OCI-LY3 (cell line): ENCODE results near the gene MRPS18A.

Experiments
- H2AFZ ChIP-seq: fragments of 200-600, 300-600 bp; shearing (Covaris generic); 2 replicates; pipeline ENCODE4 v1.6.0; 2014; ENCODE audit warnings: antibody characterized with exemption, low read depth, low read length
- H3K27ac ChIP-seq: fragments of 200-600, 300-600 bp; sonication (generic); 2 replicates; pipeline ENCODE4 v1.5.1; 2014; ENCODE audit warnings: mild to moderate bottlenecking, low read length, moderate library complexity, mixed read lengths
- H3K27me3 ChIP-seq: fragments of 200-600, 300-600 bp; sonication (generic); 2 replicates; pipeline ENCODE4 v1.6.1; 2014; ENCODE audit warnings: low read depth, low read length, mixed read lengths
- H3K36me3 ChIP-seq: fragments of 200-600, 300-600 bp; sonication (generic); replicated peaks from 2 replicates; pipeline ENCODE3; 2014; ENCODE audit warnings: low read depth, low read length, mixed read lengths
- H3K4me1 ChIP-seq: fragments of 300-600, 200-600 bp; sonication (generic); 2 replicates; pipeline ENCODE4 v1.6.1; 2014; ENCODE audit warnings: low read length, mixed read lengths
- H3K4me2 ChIP-seq: fragments of 200-600, 300-600 bp; sonication (generic); 2 replicates; pipeline ENCODE4 v1.6.1; 2014; ENCODE audit warnings: low read length, mixed read lengths
- H3K4me3 ChIP-seq: fragments of 300-600, 200-600 bp; sonication (generic); 2 replicates; pipeline ENCODE4 v1.5.1; 2014; ENCODE audit warnings: antibody characterized with exemption, mild to moderate bottlenecking, low read length, moderate library complexity
- H3K79me2 ChIP-seq: fragments of 300-600, 200-600 bp; shearing (Covaris generic); 2 replicates; pipeline ENCODE4 v1.6.1; 2014; ENCODE audit warnings: mild to moderate bottlenecking, low read length, mixed read lengths
- H3K9ac ChIP-seq: fragments of 300-600, 200-600 bp; shearing (Covaris generic); 2 replicates; pipeline ENCODE4 v1.6.0; 2014; ENCODE audit warnings: mild to moderate bottlenecking, low read length, moderate library complexity
- H3K9me3 ChIP-seq: fragments of 200-600, 300-600 bp; shearing (Covaris generic); 2 replicates; pipeline ENCODE4 v1.6.1; 2014; ENCODE audit warnings: low read length, mixed read lengths; ENCODE audit not compliant: insufficient read depth
- H4K20me1 ChIP-seq: fragments of 200-600, 300-600 bp; sonication (generic); 2 replicates; pipeline ENCODE4 v1.6.1; 2016; ENCODE audit warnings: low read length, mixed read lengths; ENCODE audit not compliant: insufficient read depth
- CTCF ChIP-seq: fragments of 200-600, 300-600 bp; sonication (generic); IDR thresholded peaks from 2 replicates; pipeline ENCODE4 v1.5.1; 2014; ENCODE audit warnings: antibody characterized with exemption, low read length, low read depth
- EZH2phosphoT487 ChIP-seq: fragments of 200-600 bp; shearing (Covaris generic); IDR thresholded peaks from 2 replicates; pipeline ENCODE4 v1.6.1; 2018; ENCODE audit warnings: antibody characterized with exemption, mixed run types, low read depth

Gene MRPS18A

GRCh38 chr6:43682724-43683429 is 4.7 kb downstream of the MRPS18A start:
- no peak overlapping the region for H3K27ac ChIP-seq
- H3K9me3 ChIP-seq: no peaks in the 10 kb centered on the region
- peaks cover 76% of the 10 kb centered on the region for H3K79me2 ChIP-seq
- H3K4me1 ChIP-seq: peaks cover 45% of the 10 kb centered on the region
- peaks cover 49% of the 10 kb centered on the region for H3K36me3 ChIP-seq
- TF ChIP-seq CTCF: no peak
- TF ChIP-seq EZH2phosphoT487: no peak
- peaks cover 61% of the 10 kb centered on the region for H4K20me1 ChIP-seq
- H3K27me3 ChIP-seq: no peaks in the 10 kb centered on the region
- H2AFZ ChIP-seq: no peak overlapping the region
- no peak overlapping the region for H3K4me2 ChIP-seq
- H3K4me3 ChIP-seq: no peak overlapping the region
- H3K9ac ChIP-seq: no peak overlapping the region

GRCh38 chr6:43681303-43681702 is 6.3 kb downstream of the MRPS18A start:
- Histone ChIP-seq H2AFZ (no peak overlapping the region), H3K79me2 (peaks cover 60% of the 10 kb centered on the region), H3K4me1 (peaks cover 37% of the 10 kb centered on the region), H3K9me3 (no peaks in the 10 kb centered on the region), H3K9ac (no peak overlapping the region), H4K20me1 (peaks cover 58% of the 10 kb centered on the region), H3K4me3 (no peak overlapping the region), H3K4me2 (no peak overlapping the region), H3K27me3 (no peaks in the 10 kb centered on the region), H3K36me3 (peaks cover 65% of the 10 kb centered on the region), H3K27ac (no peak overlapping the region)
- TF ChIP-seq CTCF: no peak
- TF ChIP-seq EZH2phosphoT487: no peak

DNA sequence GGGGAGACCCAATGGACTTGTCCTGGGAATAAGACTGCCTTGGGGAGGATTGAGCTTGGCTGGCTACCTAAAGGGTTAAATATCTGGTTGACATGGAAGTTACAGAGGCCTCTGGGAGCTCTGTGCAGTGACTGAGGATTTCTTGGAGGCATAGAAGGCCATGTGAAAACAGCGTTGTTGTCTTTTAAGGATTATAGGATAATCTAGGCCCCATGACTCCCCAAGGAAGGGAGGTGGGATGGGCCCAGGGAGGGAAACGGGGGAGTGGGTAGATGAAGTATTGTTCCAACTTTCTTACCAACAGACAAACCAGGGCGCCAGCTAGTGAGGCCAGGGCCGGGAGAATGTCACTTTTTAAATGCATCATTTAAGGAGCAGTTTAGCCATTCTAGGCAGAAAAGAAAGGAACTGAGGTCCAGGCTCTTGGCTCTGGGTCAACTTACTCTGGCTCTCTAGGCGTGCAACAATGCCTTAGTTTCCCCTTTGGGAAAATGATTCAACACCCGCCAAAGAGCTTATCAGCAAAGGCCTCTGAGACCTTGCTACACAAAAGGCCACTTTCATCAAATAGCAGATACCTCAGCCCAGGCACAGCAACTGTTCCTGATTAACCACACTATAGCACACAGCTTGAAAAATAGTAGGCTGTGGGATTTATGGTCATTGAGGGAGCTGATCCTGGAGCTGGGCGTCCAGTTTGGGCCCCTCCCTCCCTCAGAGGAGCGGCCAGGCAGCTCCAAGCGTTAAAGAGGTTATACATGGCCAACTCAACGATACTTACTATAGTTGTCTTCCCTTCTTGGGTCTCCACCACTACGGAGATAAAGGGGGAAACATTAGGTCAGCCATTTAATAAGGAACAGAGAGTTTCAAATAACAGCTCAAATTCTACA is 7.0 kb downstream of the MRPS18A start:
- Histone ChIP-seq H2AFZ (no peak overlapping the region), H3K79me2 (peaks cover 53% of the 10 kb centered on the region), H3K4me1 (peaks cover 30% of the 10 kb centered on the region), H3K27me3 (no peaks in the 10 kb centered on the region), H3K9ac (no peak overlapping the region), H3K4me3 (no peak overlapping the region), H4K20me1 (peaks cover 55% of the 10 kb centered on the region), H3K36me3 (peaks cover 69% of the 10 kb centered on the region), H3K9me3 (no peaks in the 10 kb centered on the region), H3K27ac (no peak overlapping the region), H3K4me2 (no peak overlapping the region)
- TF ChIP-seq CTCF: no peak
- TF ChIP-seq EZH2phosphoT487: no peak

DNA sequence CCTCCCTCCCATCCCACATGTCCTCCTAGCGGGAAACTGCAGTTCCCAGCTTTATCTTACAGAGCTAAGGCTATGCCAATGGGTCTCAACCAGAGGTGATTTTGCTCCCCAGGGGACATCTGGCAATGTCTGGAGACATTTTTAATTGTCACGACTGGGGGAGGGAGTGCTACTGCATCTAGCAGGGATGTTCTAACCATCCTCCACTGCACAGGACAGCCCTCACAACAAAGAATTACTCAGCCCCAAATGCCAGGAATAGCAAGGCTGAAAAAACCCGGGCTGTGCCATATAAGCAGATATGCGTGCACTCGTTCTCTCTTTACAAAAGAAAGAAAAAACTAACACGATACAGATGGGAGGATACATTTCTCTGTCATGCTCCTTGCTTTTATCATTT is 8.5 kb downstream of the MRPS18A start:
- H4K20me1 ChIP-seq: peaks cover 52% of the 10 kb centered on the region
- H3K4me2 ChIP-seq: no peak overlapping the region
- H3K27ac ChIP-seq: no peak overlapping the region
- H3K36me3 ChIP-seq: peaks cover 79% of the 10 kb centered on the region
- H3K79me2 ChIP-seq: peaks cover 38% of the 10 kb centered on the region
- no peak overlapping the region for H2AFZ ChIP-seq
- H3K9ac ChIP-seq: no peak overlapping the region
- H3K4me1 ChIP-seq: peaks cover 15% of the 10 kb centered on the region
- H3K9me3 ChIP-seq: no peaks in the 10 kb centered on the region
- TF ChIP-seq EZH2phosphoT487: no peak
- TF ChIP-seq CTCF: no peak
- no peak overlapping the region for H3K4me3 ChIP-seq
- no peaks in the 10 kb centered on the region for H3K27me3 ChIP-seq
